CD4-positive, alpha-beta T cell (primary cell): ENCODE data around the gene KRT2. TPM values are rescaled to one million over a fixed set of nuclear protein-coding genes. Genes with fewer than 3 reads are reported as not detected.

Experiments used
- ATAC-seq: fragments of 200-7000 bp; cut with Tn5 transposase; one replicate; pipeline ENCODE4 v1.10.0; 2022; ENCODE audit warnings: mild to moderate bottlenecking; ENCODE audit not compliant: poor library complexity
- CTCF ChIA-PET: fragments of 350-600 bp; sonication (Branson Sonifier 250); formaldehyde crosslinking; loops from one replicate; lab custom pipeline; 2021; ENCODE audit warnings: antibody characterized with exemption, inconsistent platforms; lab: Charles Lee
- POLR2A ChIA-PET: fragments of 350-600 bp; sonication (Branson Sonifier 250); formaldehyde crosslinking; loops from one replicate; lab custom pipeline; 2021; ENCODE audit warnings: antibody characterized with exemption, inconsistent platforms; lab: Charles Lee
- DNase-seq, 14 experiments: peaks; one replicate each; pipeline ENCODE4 v3.0.0-alpha.2; 2013 to 2020; ENCODE audit warnings: mixed read lengths in 2 of 14
- H3K27ac ChIP-seq, 2 donors: one replicate each; pipeline versions ENCODE4 v1.5.1 to v1.7.0; 2013; ENCODE audit warnings: low read length in 2 of 2, low read depth in 1 of 2, mild to moderate bottlenecking in 1 of 2
- H3K27me3 ChIP-seq, 2 experiments: 1 replicate in 1 of 2; 2 replicates in 1 of 2; pipeline versions ENCODE4 v1.6.1 to v1.7.0; 2013; ENCODE audit warnings: low read length in 2 of 2, control low read depth in 1 of 2, mild to moderate bottlenecking in 1 of 2, moderate library complexity in 1 of 2; ENCODE audit not compliant: insufficient read depth in 2 of 2, control insufficient read depth in 1 of 2
- H3K36me3 ChIP-seq: one replicate; pipeline ENCODE4 v1.6.1; 2013; ENCODE audit warnings: low read length, control low read depth; ENCODE audit not compliant: insufficient read depth
- H3K4me1 ChIP-seq: one replicate; pipeline ENCODE4 v1.6.1; 2013; ENCODE audit warnings: low read length, control low read depth; ENCODE audit not compliant: insufficient read depth
- H3K4me3 ChIP-seq: one replicate; pipeline ENCODE4 v1.5.1; 2013; ENCODE audit warnings: mild to moderate bottlenecking, low read length, moderate library complexity
- H3K9me3 ChIP-seq, 2 experiments: 1 replicate in 1 of 2; 2 replicates in 1 of 2; pipeline versions ENCODE4 v1.6.1 to v1.7.0; 2013; ENCODE audit warnings: low read length in 2 of 2, mild to moderate bottlenecking in 2 of 2, control low read depth in 1 of 2, moderate library complexity in 1 of 2; ENCODE audit not compliant: control insufficient read depth in 1 of 2, insufficient read depth in 1 of 2
- H3K27ac Mint-ChIP-seq: one replicate; pipeline ENCODE4 v1.8.0; 2020; ENCODE audit warnings: mixed read lengths
- H3K27me3 Mint-ChIP-seq: one replicate; pipeline ENCODE4 v1.8.0; 2021; ENCODE audit warnings: mixed read lengths
- H3K36me3 Mint-ChIP-seq: one replicate; pipeline ENCODE4 v1.8.0; 2021; ENCODE audit warnings: low read depth, mixed read lengths
- H3K4me1 Mint-ChIP-seq: one replicate; pipeline ENCODE4 v1.8.0; 2021; ENCODE audit warnings: low read depth, mixed read lengths
- H3K4me3 Mint-ChIP-seq: one replicate; pipeline ENCODE4 v1.8.0; 2020; ENCODE audit warnings: mild to moderate bottlenecking, mixed read lengths
- H3K9me3 Mint-ChIP-seq: one replicate; pipeline ENCODE4 v1.8.0; 2020; ENCODE audit warnings: mixed read lengths
- intact Hi-C, 2 experiments: fragments of 100-400 bp; cut with DNase I in 1 of 2; cut with micrococcal nuclease in 1 of 2; formaldehyde crosslinking; loops; one replicate each; pipeline versions ENCODE4 v1.15.1 to v1.9.0; 2023 to 2025; cut with DNase I, micrococcal nuclease
- total RNA-seq, 174 experiments: library from RNA in 2 of 174; stranded (reverse) in 2 of 174; gene quantifications; one replicate each; pipeline ENCODE4 v1.2.3 and lab custom pipeline; 2021 to 2026
- TF ChIP-seq, protein P1 (sequence below): fragments of 200-600 bp; IDR thresholded peaks from one replicate; pipeline ENCODE4 v1.8.0; 2022; ENCODE audit warnings: antibody characterized with exemption, mild to moderate bottlenecking

The KRT2 gene
- total RNA-seq, 2 experiments from 2014 or later, result 1.7 to 2.1 TPM

DNA sequence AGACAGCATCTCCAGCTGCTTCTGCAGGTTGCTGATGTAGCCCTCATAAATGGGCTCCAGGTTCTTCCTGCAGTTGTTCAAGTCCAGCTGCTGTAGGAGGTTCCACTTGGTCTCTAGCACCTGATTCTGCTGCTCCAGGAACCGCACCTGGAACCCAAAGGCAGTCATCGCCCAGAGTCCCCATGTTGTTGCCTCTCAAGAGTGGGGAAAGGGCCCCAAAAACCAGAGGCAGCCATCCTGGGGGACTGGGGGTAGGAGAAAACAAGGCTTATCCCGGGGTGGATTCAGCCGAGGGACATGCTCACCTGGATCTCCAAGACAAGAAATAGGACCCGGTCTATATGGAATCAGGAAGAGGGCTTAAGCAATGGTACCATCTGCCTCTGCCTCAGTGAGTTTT is 53.0 kb downstream of the KRT2 start:
- TF ChIP-seq, protein P1, sequence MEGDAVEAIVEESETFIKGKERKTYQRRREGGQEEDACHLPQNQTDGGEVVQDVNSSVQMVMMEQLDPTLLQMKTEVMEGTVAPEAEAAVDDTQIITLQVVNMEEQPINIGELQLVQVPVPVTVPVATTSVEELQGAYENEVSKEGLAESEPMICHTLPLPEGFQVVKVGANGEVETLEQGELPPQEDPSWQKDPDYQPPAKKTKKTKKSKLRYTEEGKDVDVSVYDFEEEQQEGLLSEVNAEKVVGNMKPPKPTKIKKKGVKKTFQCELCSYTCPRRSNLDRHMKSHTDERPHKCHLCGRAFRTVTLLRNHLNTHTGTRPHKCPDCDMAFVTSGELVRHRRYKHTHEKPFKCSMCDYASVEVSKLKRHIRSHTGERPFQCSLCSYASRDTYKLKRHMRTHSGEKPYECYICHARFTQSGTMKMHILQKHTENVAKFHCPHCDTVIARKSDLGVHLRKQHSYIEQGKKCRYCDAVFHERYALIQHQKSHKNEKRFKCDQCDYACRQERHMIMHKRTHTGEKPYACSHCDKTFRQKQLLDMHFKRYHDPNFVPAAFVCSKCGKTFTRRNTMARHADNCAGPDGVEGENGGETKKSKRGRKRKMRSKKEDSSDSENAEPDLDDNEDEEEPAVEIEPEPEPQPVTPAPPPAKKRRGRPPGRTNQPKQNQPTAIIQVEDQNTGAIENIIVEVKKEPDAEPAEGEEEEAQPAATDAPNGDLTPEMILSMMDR, result no peak
- Mint-ChIP-seq H3K9me3 (no peaks in the 10 kb centered on the region), H3K4me1 (peaks cover 40% of the 10 kb centered on the region), H3K27me3 (peaks cover 5% of the 10 kb centered on the region), H3K36me3 (peaks cover 14% of the 10 kb centered on the region), H3K4me3 (no peak overlapping the region), H3K27ac (no peak overlapping the region)
- CTCF ChIA-PET, result no interaction called here
- peaks cover 26% of the 10 kb centered on the region for H3K4me1 ChIP-seq
- no peak overlapping the region for H3K4me3 ChIP-seq
- H3K36me3 ChIP-seq, result no peaks in the 10 kb centered on the region
- POLR2A ChIA-PET, result interaction anchor here (0.7 to 1.3 kb wide), 2 partner anchors 11 to 91 kb away, joined by 3 read pairs; no protein-coding TSS in a partner anchor
- DNase-seq (no peak), ATAC-seq (no peak)
- peaks cover 0 to 4% of the 10 kb centered on the region in 2 experiments for H3K9me3 ChIP-seq
- no peak overlapping the region for H3K27ac ChIP-seq
- H3K27me3 ChIP-seq, result peaks cover 0 to 7% of the 10 kb centered on the region in 2 experiments
- intact Hi-C loops, result no loop called here

Other genes starting within 250 kb of the KRT2 start
- not detected for gene KRT82, start 245.9 kb downstream of the KRT2 start, total RNA-seq
- not detected for gene KRT75, start 217.8 kb downstream of the KRT2 start, total RNA-seq
- not detected for gene KRT6B, start 200.1 kb downstream of the KRT2 start, total RNA-seq
- gene KRT6C, start 178.4 kb downstream of the KRT2 start, total RNA-seq, result not detected
- gene KRT6A, start 159.0 kb downstream of the KRT2 start, total RNA-seq, result not detected
- gene KRT5, start 131.8 kb downstream of the KRT2 start, total RNA-seq, result under 1 TPM; 0.60 to 0.81 TPM
- not detected for gene KRT71, start 99.1 kb downstream of the KRT2 start, total RNA-seq
- under 1 TPM; 0.30 to 0.34 TPM for gene KRT74, start 78.4 kb downstream of the KRT2 start, total RNA-seq
- gene KRT72, start 50.7 kb downstream of the KRT2 start, total RNA-seq, result 10 to 100 TPM; 82.2 to 83.4 TPM
- gene KRT73, start 33.7 kb downstream of the KRT2 start, total RNA-seq, result 10 to 100 TPM; 67.2 to 69.7 TPM
- gene KRT1, start 28.2 kb upstream of the KRT2 start, total RNA-seq, result 1 to 10 TPM; 3.9 to 4.0 TPM
- gene KRT77, start 51.3 kb upstream of the KRT2 start, total RNA-seq, result under 1 TPM; 0.11 to 0.20 TPM
- gene KRT76, start 125.1 kb upstream of the KRT2 start, total RNA-seq, result not detected
- not detected for gene KRT3, start 143.9 kb upstream of the KRT2 start, total RNA-seq
- gene KRT4, start 161.9 kb upstream of the KRT2 start, total RNA-seq, result not detected
- not detected for gene KRT79, start 182.1 kb upstream of the KRT2 start, total RNA-seq
- gene KRT78, start 196.8 kb upstream of the KRT2 start, total RNA-seq, result not detected